ENCODE results near the gene XRCC5.

- TF ChIP-seq, protein P1, sequence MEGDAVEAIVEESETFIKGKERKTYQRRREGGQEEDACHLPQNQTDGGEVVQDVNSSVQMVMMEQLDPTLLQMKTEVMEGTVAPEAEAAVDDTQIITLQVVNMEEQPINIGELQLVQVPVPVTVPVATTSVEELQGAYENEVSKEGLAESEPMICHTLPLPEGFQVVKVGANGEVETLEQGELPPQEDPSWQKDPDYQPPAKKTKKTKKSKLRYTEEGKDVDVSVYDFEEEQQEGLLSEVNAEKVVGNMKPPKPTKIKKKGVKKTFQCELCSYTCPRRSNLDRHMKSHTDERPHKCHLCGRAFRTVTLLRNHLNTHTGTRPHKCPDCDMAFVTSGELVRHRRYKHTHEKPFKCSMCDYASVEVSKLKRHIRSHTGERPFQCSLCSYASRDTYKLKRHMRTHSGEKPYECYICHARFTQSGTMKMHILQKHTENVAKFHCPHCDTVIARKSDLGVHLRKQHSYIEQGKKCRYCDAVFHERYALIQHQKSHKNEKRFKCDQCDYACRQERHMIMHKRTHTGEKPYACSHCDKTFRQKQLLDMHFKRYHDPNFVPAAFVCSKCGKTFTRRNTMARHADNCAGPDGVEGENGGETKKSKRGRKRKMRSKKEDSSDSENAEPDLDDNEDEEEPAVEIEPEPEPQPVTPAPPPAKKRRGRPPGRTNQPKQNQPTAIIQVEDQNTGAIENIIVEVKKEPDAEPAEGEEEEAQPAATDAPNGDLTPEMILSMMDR (IDR thresholded peaks at IDR 0.05), result no peak
- TF ChIP-seq POLR2AphosphoS5 (IDR thresholded peaks at IDR 0.05; ENCODE audit: low read depth, low read length) (no peak), SIN3A (IDR thresholded peaks at IDR 0.05; ENCODE audit: borderline replicate concordance, insufficient read depth, low read depth, low read length) (no peak), TCF7L2 (IDR thresholded peaks at IDR 0.05; ENCODE audit: low read depth, low read length) (no peak)
- TF ChIP-seq, protein P2, sequence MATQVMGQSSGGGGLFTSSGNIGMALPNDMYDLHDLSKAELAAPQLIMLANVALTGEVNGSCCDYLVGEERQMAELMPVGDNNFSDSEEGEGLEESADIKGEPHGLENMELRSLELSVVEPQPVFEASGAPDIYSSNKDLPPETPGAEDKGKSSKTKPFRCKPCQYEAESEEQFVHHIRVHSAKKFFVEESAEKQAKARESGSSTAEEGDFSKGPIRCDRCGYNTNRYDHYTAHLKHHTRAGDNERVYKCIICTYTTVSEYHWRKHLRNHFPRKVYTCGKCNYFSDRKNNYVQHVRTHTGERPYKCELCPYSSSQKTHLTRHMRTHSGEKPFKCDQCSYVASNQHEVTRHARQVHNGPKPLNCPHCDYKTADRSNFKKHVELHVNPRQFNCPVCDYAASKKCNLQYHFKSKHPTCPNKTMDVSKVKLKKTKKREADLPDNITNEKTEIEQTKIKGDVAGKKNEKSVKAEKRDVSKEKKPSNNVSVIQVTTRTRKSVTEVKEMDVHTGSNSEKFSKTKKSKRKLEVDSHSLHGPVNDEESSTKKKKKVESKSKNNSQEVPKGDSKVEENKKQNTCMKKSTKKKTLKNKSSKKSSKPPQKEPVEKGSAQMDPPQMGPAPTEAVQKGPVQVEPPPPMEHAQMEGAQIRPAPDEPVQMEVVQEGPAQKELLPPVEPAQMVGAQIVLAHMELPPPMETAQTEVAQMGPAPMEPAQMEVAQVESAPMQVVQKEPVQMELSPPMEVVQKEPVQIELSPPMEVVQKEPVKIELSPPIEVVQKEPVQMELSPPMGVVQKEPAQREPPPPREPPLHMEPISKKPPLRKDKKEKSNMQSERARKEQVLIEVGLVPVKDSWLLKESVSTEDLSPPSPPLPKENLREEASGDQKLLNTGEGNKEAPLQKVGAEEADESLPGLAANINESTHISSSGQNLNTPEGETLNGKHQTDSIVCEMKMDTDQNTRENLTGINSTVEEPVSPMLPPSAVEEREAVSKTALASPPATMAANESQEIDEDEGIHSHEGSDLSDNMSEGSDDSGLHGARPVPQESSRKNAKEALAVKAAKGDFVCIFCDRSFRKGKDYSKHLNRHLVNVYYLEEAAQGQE (IDR thresholded peaks at IDR 0.05; ENCODE audit: insufficient read depth in 1 of 2, low read depth in 2 of 2, low read length in 1 of 2), result no peak
Observed at GRCh38 chr2:216235896-216236295, 126.7 kb downstream of the XRCC5 start.
